ENCODE results near the gene ZNF276.

GRCh38 chr16:89748076-89748475 lies 26.7 kb downstream of the ZNF276 start:
- TF ChIP-seq RAD21 (IDR thresholded peaks at IDR 0.05; ENCODE audit: low read depth), result no peak
- no peak for TF ChIP-seq YY1 (IDR thresholded peaks at IDR 0.05; ENCODE audit: low read depth)
- no peak for TF ChIP-seq TEAD4 (IDR thresholded peaks at IDR 0.05)
- TF ChIP-seq TAF1 (IDR thresholded peaks at IDR 0.05; ENCODE audit: low read depth), result no peak
- TF ChIP-seq CEBPB (IDR thresholded peaks at IDR 0.05), result no peak
- no peak for TF ChIP-seq EGR1 (IDR thresholded peaks at IDR 0.05)
- TF ChIP-seq REST (IDR thresholded peaks at IDR 0.05; ENCODE audit: low read depth), result no peak
- no peak for TF ChIP-seq MAX (IDR thresholded peaks at IDR 0.05)
- no peak for TF ChIP-seq NFIC (IDR thresholded peaks at IDR 0.05)
- TF ChIP-seq CREB1 (IDR thresholded peaks at IDR 0.05; ENCODE audit: low read depth), result no peak
- TF ChIP-seq EP300 (IDR thresholded peaks at IDR 0.05; ENCODE audit: borderline replicate concordance), result no peak
- no peak for TF ChIP-seq USF1 (IDR thresholded peaks at IDR 0.05)
- no peak for TF ChIP-seq FOXM1 (IDR thresholded peaks at IDR 0.05; ENCODE audit: borderline replicate concordance, low read depth)
